Prostate gland (tissue), 2 donors: ENCODE data around the gene TBX5. TPM values are rescaled to one million over a fixed set of nuclear protein-coding genes. Genes with fewer than 3 reads are reported as not detected.

Experiments
- DNase-seq: peaks from one replicate; pipeline ENCODE4 v3.0.0-alpha.2; 2019; ENCODE audit warnings: low spot score
- H3K27ac ChIP-seq, 2 donors: fragments of 200-600 bp; sonication (generic); 2 replicates each; pipeline ENCODE4 v1.5.1; 2017 to 2019
- H3K27me3 ChIP-seq: fragments of 200-600 bp; sonication (generic); replicated peaks from 2 replicates; pipeline ENCODE4 v1.5.1; 2019; ENCODE audit not compliant: insufficient read depth
- H3K36me3 ChIP-seq, 2 donors: fragments of 200-600 bp; sonication (generic); 1 replicate in 1 of 2; 2 replicates in 1 of 2; pipeline versions ENCODE4 v1.5.1 to v1.8.1; 2017 to 2019
- H3K4me1 ChIP-seq: fragments of 200-600 bp; sonication (generic); replicated peaks from 2 replicates; pipeline ENCODE4 v1.5.1; 2019
- H3K4me3 ChIP-seq, 2 donors: fragments of 200-600 bp; sonication (generic); 2 replicates each; pipeline ENCODE4 v1.5.1; 2017 to 2019
- H3K9me3 ChIP-seq: fragments of 200-600 bp; sonication (generic); 2 replicates; pipeline ENCODE4 v1.5.1; 2017
- CTCF ChIP-seq, 4 experiments: fragments of 200-600 bp in 2 of 4; fragments of 450-650 bp in 2 of 4; sonication (generic) in 2 of 4; IDR thresholded peaks; 1 replicate in 3 of 4; 2 replicates in 1 of 4; pipeline ENCODE4 v1.5.1; 2016 to 2019; ENCODE audit warnings: antibody characterized with exemption in 4 of 4, mild to moderate bottlenecking in 2 of 4, moderate library complexity in 2 of 4
- POLR2A ChIP-seq: fragments of 450-650 bp; IDR thresholded peaks from one replicate; pipeline ENCODE4 v1.6.1; 2016; ENCODE audit warnings: antibody characterized with exemption, mild to moderate bottlenecking
- POLR2AphosphoS5 ChIP-seq: sonication (generic); formaldehyde crosslinking; IDR thresholded peaks from one replicate; pipeline ENCODE4 v1.6.1; 2017; ENCODE audit warnings: antibody characterized with exemption
- WGBS: methylation state at CpG from one replicate; pipeline ENCODE4 v1.1.5; 2018; 5-methylcytosine and 5-hydroxymethylcytosine counted together
- intact Hi-C: fragments of 100-400 bp; cut with DNase I; formaldehyde crosslinking; loops from one replicate; pipeline ENCODE4 v1.14.2; 2022
- total RNA-seq, 2 donors: library from RNA; depleted of rRNA; stranded (reverse); fragments of >200 nt; gene quantifications; one replicate each; pipeline ENCODE4 v1.1.0, GENCODE V29; 2016

TBX5 gene
- total RNA-seq, 2 donors from 2014 or later = 0.34 to 4.9 TPM

- no peak for DNase-seq
- no peaks in the 10 kb centered on the region for H3K9me3 ChIP-seq
- no peaks in the 10 kb centered on the region for H3K4me1 ChIP-seq
- WGBS = 29% methylated on average over 20 of the region's 20 CpGs
- no peaks in the 10 kb centered on the region for H3K36me3 ChIP-seq
- TF ChIP-seq POLR2AphosphoS5 (no peak), CTCF (IDR thresholded peaks at IDR 0.05) (no peak), POLR2A (no peak)
- peaks cover 39% of the 10 kb centered on the region for H3K27me3 ChIP-seq
- H3K27ac ChIP-seq = no peak overlapping the region
- intact Hi-C loops = no loop called here
- H3K4me3 ChIP-seq = no peak overlapping the region
These were observed 7.1 kb upstream of the TBX5 start for GRCh38 chr12:114412825-114413749.

- TF ChIP-seq POLR2A = no peak
- no peak for TF ChIP-seq CTCF (IDR thresholded peaks at IDR 0.05)
- no peak for TF ChIP-seq POLR2AphosphoS5
- intact Hi-C loops = no loop called here
- Histone ChIP-seq H3K4me1 (no peaks in the 10 kb centered on the region), H3K36me3 (no peaks in the 10 kb centered on the region), H3K27ac (no peak overlapping the region), H3K4me3 (no peak overlapping the region), H3K27me3 (peaks cover 34% of the 10 kb centered on the region), H3K9me3 (no peaks in the 10 kb centered on the region)
- WGBS = 37% methylated on average over 7 of the region's 7 CpGs
- DNase-seq = no peak
These were observed 6.4 kb upstream of the TBX5 start for GRCh38 chr12:114412307-114412706.

- intact Hi-C loops = no loop called here
- Histone ChIP-seq H3K4me1 (no peaks in the 10 kb centered on the region), H3K4me3 (no peak overlapping the region), H3K27ac (no peak overlapping the region), H3K27me3 (peaks cover 37% of the 10 kb centered on the region), H3K9me3 (no peaks in the 10 kb centered on the region), H3K36me3 (no peaks in the 10 kb centered on the region)
- no peak for DNase-seq
- WGBS = 61% methylated on average over 14 of the region's 14 CpGs
- TF ChIP-seq POLR2AphosphoS5 (no peak), CTCF (IDR thresholded peaks at IDR 0.05) (no peak), POLR2A (no peak)
These were observed 5.3 kb upstream of the TBX5 start for GRCh38 chr12:114411071-114411837.

GRCh38 chr12:114409852-114410600, 4.1 kb upstream of the TBX5 start:
- TF ChIP-seq POLR2A (no peak), CTCF (IDR thresholded peaks at IDR 0.05) (no peak), POLR2AphosphoS5 (no peak)
- Histone ChIP-seq H3K4me1 (no peaks in the 10 kb centered on the region), H3K36me3 (no peaks in the 10 kb centered on the region), H3K9me3 (no peaks in the 10 kb centered on the region), H3K4me3 (no peak overlapping the region), H3K27me3 (peaks cover 29% of the 10 kb centered on the region), H3K27ac (no peak overlapping the region)
- DNase-seq = no peak
- intact Hi-C loops = no loop called here
- WGBS = 29% methylated on average over 12 of the region's 12 CpGs
